CD4-positive, alpha-beta T cell treated with Interleukin-17A for 1 hour (primary cell): ENCODE measurements around the gene FRS3.

ENCODE experiments used
- DNase-seq: peaks from one replicate; pipeline ENCODE4 v3.0.0-alpha.2; 2020

FRS3 gene

DNA sequence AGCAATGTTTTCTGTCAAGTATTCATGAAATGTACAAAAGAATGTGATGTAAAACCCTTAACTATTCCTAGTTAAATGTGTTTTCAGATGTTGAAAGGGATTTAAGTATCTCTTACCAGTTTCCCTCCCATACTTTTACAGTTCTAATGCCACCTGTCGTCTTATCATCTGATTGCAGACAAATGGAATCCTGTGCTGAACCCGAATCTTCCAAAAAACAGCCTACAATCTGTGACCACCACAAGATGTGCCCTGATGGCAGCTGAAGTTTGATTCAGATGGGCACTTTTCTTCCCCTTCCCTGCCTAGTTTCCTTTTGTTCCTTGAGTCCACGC, 9.7 kb upstream of the FRS3 start:
- no peak for DNase-seq

DNA sequence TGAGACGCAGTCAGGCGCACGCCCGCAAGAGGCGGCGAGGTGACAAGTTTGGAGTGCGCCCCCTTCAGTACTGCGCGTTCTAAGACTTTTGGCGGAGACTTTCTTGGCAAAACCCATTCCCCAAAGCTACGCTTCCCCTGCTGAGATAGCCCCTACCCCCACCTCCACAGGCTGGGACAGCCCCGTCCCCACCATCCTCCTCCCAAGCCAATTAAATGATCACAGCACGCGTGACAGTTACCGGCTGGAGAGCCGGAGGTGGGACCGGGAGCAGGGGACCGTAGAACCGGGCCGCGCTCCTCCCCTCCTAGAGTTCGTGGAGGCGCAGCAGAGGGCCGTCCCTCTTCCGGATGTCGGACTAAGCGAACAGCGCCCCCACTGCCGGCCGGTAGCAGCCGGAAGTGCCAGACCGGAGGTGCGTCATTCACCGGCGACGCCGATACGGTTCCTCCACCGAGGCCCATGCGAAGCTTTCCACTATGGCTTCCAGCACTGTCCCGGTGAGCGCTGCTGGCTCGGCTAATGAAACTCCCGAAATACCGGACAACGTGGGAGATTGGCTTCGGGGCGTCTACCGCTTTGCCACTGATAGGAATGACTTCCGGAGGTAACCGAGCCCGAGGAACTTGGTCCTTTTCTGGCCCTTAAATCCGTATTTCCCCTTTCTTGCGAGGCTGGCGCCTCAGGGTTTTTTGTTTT, 7.7 kb upstream of the FRS3 start, which contains the start of gene TOMM6:
TOMM6 (plus strand) TSS at position 476 of the 699 bp plus-strand sequence; CDS start at position 480, 4 bp downstream.
- DNase-seq = peak; percentile 96

DNA sequence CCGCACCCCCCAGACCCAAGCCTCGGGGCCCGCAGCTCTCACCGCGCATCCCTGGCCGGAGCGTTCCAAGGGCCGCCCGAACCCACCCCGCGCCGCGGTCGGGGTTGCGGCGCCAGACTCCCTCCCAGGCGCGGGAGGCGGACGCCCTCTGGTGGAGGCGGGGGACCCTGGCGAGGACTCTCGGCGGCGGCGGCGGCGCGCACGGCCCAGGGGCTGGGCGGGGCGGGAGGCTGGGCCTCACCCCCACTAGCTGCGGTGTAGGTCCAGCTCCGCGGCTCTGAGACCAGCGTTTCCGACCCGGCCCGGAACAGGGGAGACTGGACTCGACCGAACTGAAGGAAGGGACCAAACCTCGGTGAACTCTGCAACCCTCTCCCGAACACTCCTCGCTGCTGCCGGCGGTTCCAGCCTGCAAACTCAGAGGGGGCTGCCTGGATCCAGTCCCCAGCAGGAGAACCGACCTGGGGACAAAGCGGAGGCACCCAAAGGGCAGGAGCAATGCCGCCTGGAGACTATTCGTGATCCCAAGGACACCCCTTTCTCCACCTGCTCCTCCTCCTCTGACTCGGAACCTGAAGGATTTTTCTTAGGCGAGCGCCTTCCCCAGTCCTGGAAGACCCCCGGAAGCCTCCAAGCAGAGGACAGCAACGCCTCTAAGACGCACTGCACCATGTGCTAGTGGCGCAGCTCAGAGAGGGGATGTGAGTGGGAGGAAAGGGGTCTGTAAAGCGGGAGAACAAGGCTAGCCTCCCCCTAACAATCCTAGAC, 6.9 kb upstream of the FRS3 start:
- DNase-seq = peak; percentile 88

GRCh38 chr6:41785689-41786450, 6.2 kb upstream of the FRS3 start:
- DNase-seq = no peak

DNA sequence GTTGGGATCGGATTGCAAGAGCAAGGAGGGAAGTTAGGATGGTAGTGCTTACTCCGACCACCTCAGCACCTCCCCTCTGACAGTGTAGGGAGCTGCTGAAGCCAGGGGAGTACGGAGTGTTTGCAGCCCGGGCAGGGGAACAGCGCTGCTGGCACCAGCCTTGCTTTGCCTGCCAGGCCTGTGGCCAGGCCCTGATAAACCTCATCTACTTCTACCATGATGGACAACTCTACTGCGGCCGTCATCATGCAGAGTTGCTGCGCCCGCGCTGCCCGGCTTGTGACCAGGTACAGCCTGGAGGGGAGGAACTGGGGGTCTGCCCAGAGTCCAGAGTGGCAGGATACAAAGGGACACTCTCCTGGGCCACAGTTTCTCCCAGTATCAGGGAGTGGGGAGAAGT, 5.6 kb upstream of the FRS3 start:
- no peak for DNase-seq

GRCh38 chr6:41784581-41785171, 5.0 kb upstream of the FRS3 start:
- DNase-seq = no peak

GRCh38 chr6:41783106-41783780, 3.5 kb upstream of the FRS3 start:
- no peak for DNase-seq

- no peak for DNase-seq
These were observed 1.6 kb upstream of the FRS3 start for GRCh38 chr6:41781366-41781730.

DNA sequence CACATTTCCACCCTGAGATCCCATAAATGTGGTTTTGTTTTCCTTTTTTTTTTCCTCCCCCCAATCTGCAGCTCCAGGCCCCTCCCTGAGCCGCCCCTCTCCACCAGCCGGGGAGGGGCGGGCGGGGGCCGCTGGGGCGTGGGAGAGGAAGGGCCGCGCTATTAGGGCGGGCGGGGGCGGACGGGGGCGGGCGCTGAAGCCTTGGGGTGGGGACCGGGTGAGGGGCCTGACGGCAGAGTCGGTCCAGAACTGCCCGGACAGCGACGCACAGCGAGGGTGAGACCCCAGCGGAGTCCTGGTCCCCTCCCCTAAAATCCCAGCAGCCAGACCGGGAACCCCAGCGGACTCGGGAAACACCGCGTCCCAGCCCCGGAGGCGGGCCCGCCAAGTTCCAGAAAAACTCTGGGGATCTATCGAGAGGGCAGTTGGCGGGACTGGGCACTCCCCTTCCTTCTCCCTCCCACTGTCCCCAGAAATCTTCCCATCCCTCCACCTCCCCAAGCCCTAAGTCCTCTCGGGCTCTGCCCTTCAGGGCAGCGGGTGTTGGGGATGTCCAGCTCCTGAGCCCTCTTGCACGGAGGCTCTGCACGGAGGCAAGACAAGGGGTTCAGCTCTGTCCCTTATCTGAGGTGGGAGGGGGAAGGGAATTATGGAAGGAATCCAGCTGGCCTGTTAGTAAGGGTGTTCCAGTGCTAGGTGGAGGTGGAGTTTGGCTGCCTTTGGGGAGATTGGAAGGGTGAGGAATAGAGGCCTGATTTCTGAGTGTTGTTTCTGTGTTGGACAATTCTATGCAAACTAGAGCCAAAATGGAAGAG, 1.1 kb upstream of the FRS3 start, which contains the start of gene PRICKLE4:
PRICKLE4 (plus strand) TSS at position 232 of the 815 bp plus-strand sequence. CDS start 2,692 bp downstream, outside the sequence.
- no peak for DNase-seq

- DNase-seq = no peak
These were observed 364 bp downstream of the FRS3 start for GRCh38 chr6:41779336-41779735.

- DNase-seq = no peak
These were observed 805 bp downstream of the FRS3 start for GRCh38 chr6:41778895-41779294.

GRCh38 chr6:41777551-41778285, 2.0 kb downstream of the FRS3 start:
- no peak for DNase-seq

DNA sequence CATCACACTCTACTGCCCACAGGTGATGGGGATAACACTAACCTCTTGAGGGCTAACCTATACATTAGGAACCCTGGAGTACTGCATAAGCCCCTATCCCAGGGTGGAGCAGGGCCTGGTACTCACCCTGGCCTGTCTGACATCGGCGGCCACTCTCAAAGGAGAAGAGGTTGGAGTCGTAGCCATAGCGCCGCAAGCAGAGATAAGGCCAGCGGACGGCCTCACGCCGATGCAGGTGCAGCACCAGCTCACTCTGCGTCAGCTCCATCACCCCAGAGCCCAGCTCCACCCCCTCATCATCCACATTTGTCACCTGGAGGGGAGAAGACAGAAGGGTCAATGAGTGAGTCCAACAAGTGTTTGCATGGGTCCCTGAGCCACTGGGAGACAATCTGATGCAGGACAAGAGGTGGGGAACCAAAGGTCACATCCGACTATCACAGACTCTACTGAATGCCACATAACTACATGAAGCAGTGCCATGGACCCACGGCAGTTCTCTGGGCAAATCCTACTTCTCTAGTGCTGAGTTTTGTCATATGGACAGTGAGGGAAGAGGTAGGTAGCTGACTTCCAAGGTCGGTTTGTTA, 4.3 kb downstream of the FRS3 start:
- no peak for DNase-seq

GRCh38 chr6:41774841-41775240, 4.9 kb downstream of the FRS3 start:
- DNase-seq = no peak

- DNase-seq = no peak
These were observed 8.4 kb downstream of the FRS3 start for GRCh38 chr6:41771058-41771983.

DNA sequence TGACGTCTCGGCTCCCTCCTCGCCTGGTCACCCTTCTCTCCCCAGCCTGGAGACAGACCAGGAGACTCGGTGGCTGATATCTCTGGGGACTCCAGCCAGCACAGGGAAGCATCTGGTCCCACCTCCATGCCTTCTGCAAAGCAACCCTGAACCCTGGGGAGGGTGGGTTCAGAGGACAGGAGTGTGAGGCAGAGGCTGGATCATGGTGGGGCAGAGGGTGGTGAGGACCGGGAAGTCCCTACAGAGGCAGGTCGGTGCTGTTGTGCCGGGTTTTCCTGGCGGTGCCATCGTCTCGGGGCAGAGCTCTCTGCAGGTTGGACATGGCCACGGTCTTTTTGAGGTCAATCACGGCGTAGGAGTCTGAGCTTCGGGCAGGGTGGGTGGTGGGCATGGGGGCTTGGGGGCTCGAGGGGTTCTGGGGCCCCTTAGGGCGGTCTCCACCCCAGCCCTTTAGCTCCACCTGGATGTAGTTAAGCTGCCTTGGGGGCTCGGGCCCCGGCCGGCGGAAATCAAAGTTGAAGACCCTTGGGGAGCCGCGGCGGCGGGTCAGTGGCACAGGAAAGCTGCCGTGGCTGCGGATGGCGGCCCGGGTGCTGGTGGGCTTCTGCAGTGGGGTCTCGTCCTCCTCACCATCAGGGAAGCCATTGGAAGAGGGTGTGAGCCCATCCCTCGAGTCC, 9.2 kb downstream of the FRS3 start:
- no peak for DNase-seq

GRCh38 chr6:41769376-41769775, 10.3 kb downstream of the FRS3 start:
- no peak for DNase-seq

- DNase-seq = no peak
These were observed 11.0 kb downstream of the FRS3 start for GRCh38 chr6:41768545-41769308.
